OCI-LY1 (cell line): Measurements from ENCODE around the gene CACFD1.

ENCODE experiments used
- CTCF ChIP-seq: fragments of 200-600 bp; sonication (generic), shearing (Covaris generic); IDR thresholded peaks from 2 replicates; pipeline ENCODE4 v1.5.1; 2017; ENCODE audit warnings: mild to moderate bottlenecking, antibody characterized with exemption, low read length, moderate library complexity, mixed read lengths
- EZH2 ChIP-seq: fragments of 200-600 bp; sonication (generic), shearing (Covaris generic); IDR thresholded peaks from 2 replicates; pipeline ENCODE4 v1.8.0; 2017; ENCODE audit warnings: borderline replicate concordance, mixed run types, mild to moderate bottlenecking, antibody characterized with exemption, low read length, moderate library complexity, mixed read lengths

GRCh38 chr9:133453651-133454050, 6.1 kb upstream of the CACFD1 start:
- TF ChIP-seq CTCF = no peak
- no peak for TF ChIP-seq EZH2
